ENCODE results near the gene ECSIT. TPM values are rescaled to one million over a fixed set of nuclear protein-coding genes. Genes with fewer than 3 reads are reported as not detected.

ECSIT gene
- total and polyA plus RNA-seq, 4 donors = 27.7 to 72.5 (median 33.9) TPM

DNA sequence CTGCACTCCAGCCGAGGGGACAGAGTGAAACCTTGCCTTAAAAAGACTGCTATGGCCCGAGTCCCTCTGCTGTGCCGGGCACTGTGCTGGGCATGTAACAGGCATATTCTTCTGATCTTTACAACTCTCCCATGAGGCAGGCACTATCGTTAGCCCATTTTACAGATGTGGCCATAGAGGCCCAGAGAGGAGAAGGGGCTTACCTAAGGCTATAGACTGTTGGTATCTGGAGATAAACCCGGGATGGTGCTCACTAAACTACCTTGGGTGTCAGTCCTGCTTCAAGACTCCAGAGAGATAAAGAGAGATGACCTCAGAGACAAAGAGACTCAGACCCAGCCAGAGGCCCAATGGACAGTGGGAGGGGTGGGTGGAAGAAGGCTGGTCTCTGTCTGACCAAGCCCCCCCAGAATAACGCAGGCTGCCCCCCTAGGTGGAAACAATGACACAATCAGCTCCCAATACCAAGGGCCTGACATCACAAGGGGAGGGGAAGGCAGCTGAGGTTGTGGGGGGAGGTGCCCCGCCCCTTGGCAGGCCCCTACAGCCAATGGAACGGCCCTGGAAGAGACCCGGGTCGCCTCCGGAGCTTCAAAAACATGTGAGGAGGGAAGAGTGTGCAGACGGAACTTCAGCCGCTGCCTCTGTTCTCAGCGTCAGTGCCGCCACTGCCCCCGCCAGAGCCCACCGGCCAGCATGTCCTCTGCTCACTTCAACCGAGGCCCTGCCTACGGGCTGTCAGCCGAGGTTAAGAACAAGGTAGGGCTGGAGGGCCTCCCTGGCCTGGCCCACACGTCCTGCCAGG is 9.5 kb upstream of the ECSIT start, which contains the start of gene CNN1:
TSS of gene CNN1 (plus strand) at position 620 of the 805 bp plus-strand sequence. CDS start at position 697, 77 bp downstream.
- Histone ChIP-seq H3K36me3 (ENCODE audit: control insufficient read depth in 1 of 2, insufficient read depth in 2 of 2, low read length in 1 of 2) (no peaks in the 10 kb centered on the region), H3K27me3 (ENCODE audit: control insufficient read depth in 1 of 2, insufficient read depth in 2 of 2, low read length in 1 of 2) (no peaks in the 10 kb centered on the region), H3K9me3 (ENCODE audit: control insufficient read depth, low read length) (no peaks in the 10 kb centered on the region), H3K27ac (ENCODE audit: low read depth in 1 of 2, low read length in 2 of 2) (peak within 1 kb of the TSS; percentile 93 to 98), H3K4me1 (ENCODE audit: control insufficient read depth in 1 of 2, insufficient read depth in 2 of 2, low read length in 2 of 2) (no peaks in the 10 kb centered on the region), H3K4me3 (ENCODE audit: low read length in 2 of 2) (peak within 1 kb of the TSS; percentile 83 to 89)
- intact Hi-C loops (cut with DNase I) = loop anchor here in 1 of 2 donors (5.0 kb wide), 1 partner anchor 1254 kb away; the partner anchor contains the start of gene JUNB
- 7% methylated on average over 21 of the region's 21 CpGs for WGBS, 2 donors
- DNase-seq (peak; percentile 90 to 95), ATAC-seq (ENCODE audit: low FRiP score) (peak; percentile 87)

DNA sequence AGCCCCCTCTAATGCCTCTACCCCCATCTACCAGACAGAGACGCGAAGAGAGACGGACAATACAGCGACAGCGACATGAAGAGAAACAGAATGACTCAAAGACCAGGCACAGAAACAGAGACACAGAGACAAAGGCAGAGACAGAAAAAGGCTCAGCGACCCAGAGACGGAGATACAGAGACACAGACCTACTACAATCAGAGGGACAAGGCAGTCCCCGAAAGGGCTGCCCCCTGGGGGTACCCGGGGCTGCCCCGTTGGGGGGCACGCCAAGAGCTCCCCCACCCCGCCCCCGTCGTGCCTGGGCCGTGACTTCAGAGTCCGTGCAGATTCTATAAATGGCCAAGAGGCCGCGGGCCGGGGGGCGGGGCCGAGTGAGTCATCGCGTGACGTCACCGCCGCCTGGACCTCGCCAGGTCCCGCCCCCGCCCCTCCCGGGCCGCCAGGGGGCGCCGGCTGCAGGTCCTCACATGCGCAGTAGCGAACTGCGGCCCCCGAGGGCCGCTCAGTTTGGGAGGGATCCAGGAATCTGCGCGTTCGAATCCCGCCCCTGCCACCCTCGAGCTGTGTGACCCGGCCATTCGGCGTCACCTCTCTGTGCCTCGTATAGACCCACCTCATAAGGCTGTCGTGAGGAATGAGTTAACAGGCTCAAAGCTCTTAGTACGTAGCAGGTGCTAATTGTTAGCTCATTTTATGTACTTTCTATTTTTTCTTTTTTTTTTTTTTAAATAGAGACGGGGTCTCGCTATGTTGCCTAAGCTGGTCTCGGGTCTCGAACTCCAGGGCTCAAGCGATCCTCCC is 7.1 kb upstream of the ECSIT start:
- Histone ChIP-seq H3K4me1 (ENCODE audit: control insufficient read depth in 1 of 2, insufficient read depth in 2 of 2, low read length in 2 of 2) (no peaks in the 10 kb centered on the region), H3K27ac (ENCODE audit: low read depth in 1 of 2, low read length in 2 of 2) (peak overlapping the region; percentile 96 to 97), H3K27me3 (ENCODE audit: control insufficient read depth in 1 of 2, insufficient read depth in 2 of 2, low read length in 1 of 2) (no peaks in the 10 kb centered on the region), H3K9me3 (ENCODE audit: control insufficient read depth, low read length) (no peaks in the 10 kb centered on the region), H3K4me3 (ENCODE audit: low read length in 2 of 2) (peak overlapping the region in 1 of 2 donors; percentile 9), H3K36me3 (ENCODE audit: control insufficient read depth in 1 of 2, insufficient read depth in 2 of 2, low read length in 1 of 2) (no peaks in the 10 kb centered on the region)
- 7 to 8% methylated on average over 51 to 54 of the region's 54 CpGs for WGBS, 2 donors
- intact Hi-C loops (cut with DNase I) = loop anchor here in 1 of 2 donors (5.0 kb wide), 1 partner anchor 1256 kb away; the partner anchor contains the start of gene JUNB
- peak; percentile 93 to 97 for DNase-seq
- peak; percentile 89 for ATAC-seq (ENCODE audit: low FRiP score)

DNA sequence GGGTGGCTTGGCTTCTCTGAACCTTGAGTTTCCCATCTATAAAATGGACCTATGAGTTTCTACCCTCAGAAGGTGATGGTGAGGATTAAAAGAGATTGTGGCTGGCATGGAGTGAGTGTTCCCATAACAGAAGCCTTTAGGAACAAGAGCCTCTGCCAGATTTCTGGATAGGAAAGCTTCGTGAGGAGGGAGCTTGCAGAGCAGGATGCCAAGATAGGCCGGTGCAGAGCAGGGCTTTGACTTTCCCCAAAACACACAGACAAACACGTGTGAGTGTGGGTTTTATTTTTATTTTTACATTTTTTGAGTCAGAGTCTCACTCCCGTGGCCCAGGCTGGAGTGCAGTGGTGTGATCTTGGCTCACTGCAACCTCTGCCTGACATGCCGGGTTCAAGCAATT is 6.0 kb upstream of the ECSIT start:
- 3 to 6% methylated on average over 5 of the region's 5 CpGs for whole genome bisulfite sequencing, 2 donors
- no peaks in the 10 kb centered on the region for H3K36me3 ChIP-seq (ENCODE audit: control insufficient read depth in 1 of 2, insufficient read depth in 2 of 2, low read length in 1 of 2)
- intact Hi-C loops (cut with DNase I) = loop anchor here in 1 of 2 donors (5.0 kb wide), 1 partner anchor 1257 kb away; the partner anchor contains the start of gene JUNB
- peak overlapping the region; percentile 96 to 97 for H3K27ac ChIP-seq (ENCODE audit: low read depth in 1 of 2, low read length in 2 of 2)
- H3K4me1 ChIP-seq (ENCODE audit: control insufficient read depth in 1 of 2, insufficient read depth in 2 of 2, low read length in 2 of 2) = no peaks in the 10 kb centered on the region
- DNase-seq = no peak
- H3K9me3 ChIP-seq (ENCODE audit: control insufficient read depth, low read length) = no peaks in the 10 kb centered on the region
- H3K4me3 ChIP-seq (ENCODE audit: low read length in 2 of 2) = no peak overlapping the region
- H3K27me3 ChIP-seq (ENCODE audit: control insufficient read depth in 1 of 2, insufficient read depth in 2 of 2, low read length in 1 of 2) = no peaks in the 10 kb centered on the region
- ATAC-seq (ENCODE audit: low FRiP score) = no peak

DNA sequence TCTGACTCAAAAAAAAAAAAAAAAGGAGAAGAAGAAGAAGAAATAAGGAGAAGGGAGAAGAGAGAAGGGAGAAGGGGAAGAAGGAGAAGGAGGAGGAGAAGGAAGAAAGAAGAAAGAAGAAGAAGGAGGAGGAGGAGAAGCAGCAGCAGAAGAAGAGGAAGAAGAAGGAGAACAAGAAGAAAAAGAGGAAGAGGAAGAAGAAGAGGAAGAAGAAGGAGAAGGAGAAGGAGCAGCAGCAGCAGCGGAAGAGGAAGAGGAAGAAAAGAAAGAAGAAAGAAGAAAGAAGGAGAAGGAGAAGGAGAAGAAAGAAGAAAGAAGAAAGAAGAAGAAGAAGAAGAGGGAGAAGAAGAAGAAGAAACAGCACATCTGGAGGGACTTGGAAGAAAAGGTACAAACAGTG is 5.6 kb upstream of the ECSIT start:
- intact Hi-C loops (cut with DNase I) = no loop called here
- 88 to 93% methylated on average over 1 of the region's 1 CpG for WGBS, 2 donors
- H3K4me3 ChIP-seq (ENCODE audit: low read length in 2 of 2) = no peak overlapping the region
- DNase-seq (no peak), ATAC-seq (ENCODE audit: low FRiP score) (no peak)
- H3K36me3 ChIP-seq (ENCODE audit: control insufficient read depth in 1 of 2, insufficient read depth in 2 of 2, low read length in 1 of 2) = no peaks in the 10 kb centered on the region
- H3K4me1 ChIP-seq (ENCODE audit: control insufficient read depth in 1 of 2, insufficient read depth in 2 of 2, low read length in 2 of 2) = no peaks in the 10 kb centered on the region
- H3K27ac ChIP-seq (ENCODE audit: low read depth in 1 of 2, low read length in 2 of 2) = peak overlapping the region in 1 of 2 donors; percentile 97
- no peaks in the 10 kb centered on the region for H3K27me3 ChIP-seq (ENCODE audit: control insufficient read depth in 1 of 2, insufficient read depth in 2 of 2, low read length in 1 of 2)
- H3K9me3 ChIP-seq (ENCODE audit: control insufficient read depth, low read length) = no peaks in the 10 kb centered on the region

DNA sequence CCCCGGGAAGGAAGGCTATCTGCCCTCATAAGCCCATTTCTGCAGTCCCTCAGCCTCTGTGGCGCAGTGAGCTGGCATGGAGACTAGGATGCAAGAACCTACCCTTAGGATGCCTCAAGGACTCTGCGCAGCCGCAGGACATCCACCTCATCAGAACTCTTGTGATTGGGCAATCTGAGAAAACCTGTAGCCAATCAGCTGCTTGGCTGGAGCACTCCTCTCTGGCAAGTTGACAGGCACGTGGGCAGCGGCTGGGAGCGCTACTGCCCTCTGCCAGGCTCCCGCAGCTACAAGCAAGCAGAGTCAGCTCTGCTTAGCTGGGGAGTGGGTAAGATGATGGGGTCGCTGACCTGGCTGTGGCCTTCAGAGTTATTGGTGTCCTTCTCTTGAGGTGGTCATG is 1.5 kb upstream of the ECSIT start:
- 17 to 22% methylated on average over 9 of the region's 9 CpGs for WGBS, 2 donors
- ATAC-seq (ENCODE audit: low FRiP score) (peak; percentile 54), DNase-seq (peak; percentile 78 to 90)
- Histone ChIP-seq H3K9me3 (ENCODE audit: control insufficient read depth, low read length) (no peaks in the 10 kb centered on the region), H3K36me3 (ENCODE audit: control insufficient read depth in 1 of 2, insufficient read depth in 2 of 2, low read length in 1 of 2) (no peaks in the 10 kb centered on the region), H3K27me3 (ENCODE audit: control insufficient read depth in 1 of 2, insufficient read depth in 2 of 2, low read length in 1 of 2) (no peaks in the 10 kb centered on the region), H3K4me3 (ENCODE audit: low read length in 2 of 2) (no peak overlapping the region), H3K4me1 (ENCODE audit: control insufficient read depth in 1 of 2, insufficient read depth in 2 of 2, low read length in 2 of 2) (no peaks in the 10 kb centered on the region), H3K27ac (ENCODE audit: low read depth in 1 of 2, low read length in 2 of 2) (peak overlapping the region in 1 of 2 donors; percentile 41)
- intact Hi-C loops (cut with DNase I) = no loop called here

DNA sequence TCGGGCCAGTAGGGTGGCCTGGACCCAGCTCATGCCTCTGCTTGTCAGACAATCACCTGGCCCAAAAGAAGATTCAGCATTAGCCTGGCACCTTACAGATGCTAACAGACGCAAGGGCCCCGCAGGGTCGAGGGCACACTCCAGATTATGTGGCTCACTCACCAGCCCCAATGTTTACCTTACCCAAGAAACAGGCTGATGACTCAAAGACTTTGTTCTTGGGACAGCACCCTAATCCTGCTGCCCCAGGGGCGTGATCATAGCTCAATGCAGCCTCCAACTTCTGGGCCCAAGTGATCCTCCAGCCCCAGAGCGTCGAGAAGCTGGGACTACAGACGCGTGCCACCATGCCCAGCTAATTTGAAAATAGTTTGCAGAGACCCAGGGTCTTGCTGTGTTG is 9.8 kb downstream of the ECSIT start:
- Histone ChIP-seq H3K36me3 (ENCODE audit: control insufficient read depth in 1 of 2, insufficient read depth in 2 of 2, low read length in 1 of 2) (no peaks in the 10 kb centered on the region), H3K4me3 (ENCODE audit: low read length in 2 of 2) (no peak overlapping the region), H3K4me1 (ENCODE audit: control insufficient read depth in 1 of 2, insufficient read depth in 2 of 2, low read length in 2 of 2) (no peaks in the 10 kb centered on the region), H3K9me3 (ENCODE audit: control insufficient read depth, low read length) (no peaks in the 10 kb centered on the region), H3K27ac (ENCODE audit: low read depth in 1 of 2, low read length in 2 of 2) (no peak overlapping the region), H3K27me3 (ENCODE audit: control insufficient read depth in 1 of 2, insufficient read depth in 2 of 2, low read length in 1 of 2) (no peaks in the 10 kb centered on the region)
- ATAC-seq (ENCODE audit: low FRiP score) (no peak), DNase-seq (no peak)
- WGBS, 2 donors = 93 to 95% methylated on average over 9 of the region's 9 CpGs
- intact Hi-C loops (cut with DNase I) = no loop called here

GRCh38 chr19:11513946-11514345 is 15.0 kb downstream of the ECSIT start:
- H3K4me1 ChIP-seq (ENCODE audit: control insufficient read depth in 1 of 2, insufficient read depth in 2 of 2, low read length in 2 of 2) = no peaks in the 10 kb centered on the region
- intact Hi-C loops (cut with DNase I) = no loop called here
- DNase-seq (no peak), ATAC-seq (ENCODE audit: low FRiP score) (no peak)
- no peaks in the 10 kb centered on the region for H3K27me3 ChIP-seq (ENCODE audit: control insufficient read depth in 1 of 2, insufficient read depth in 2 of 2, low read length in 1 of 2)
- H3K27ac ChIP-seq (ENCODE audit: low read depth in 1 of 2, low read length in 2 of 2) = no peak overlapping the region
- H3K4me3 ChIP-seq (ENCODE audit: low read length in 2 of 2) = no peak overlapping the region
- H3K9me3 ChIP-seq (ENCODE audit: control insufficient read depth, low read length) = no peaks in the 10 kb centered on the region
- 94 to 96% methylated on average over 20 of the region's 20 CpGs for WGBS, 2 donors
- H3K36me3 ChIP-seq (ENCODE audit: control insufficient read depth in 1 of 2, insufficient read depth in 2 of 2, low read length in 1 of 2) = peaks cover 0 to 5% of the 10 kb centered on the region in 2 donors

GRCh38 chr19:11510444-11510843 is 18.5 kb downstream of the ECSIT start:
- DNase-seq (no peak), ATAC-seq (ENCODE audit: low FRiP score) (no peak)
- Histone ChIP-seq H3K27ac (ENCODE audit: low read depth in 1 of 2, low read length in 2 of 2) (no peak overlapping the region), H3K27me3 (ENCODE audit: control insufficient read depth in 1 of 2, insufficient read depth in 2 of 2, low read length in 1 of 2) (no peaks in the 10 kb centered on the region), H3K9me3 (ENCODE audit: control insufficient read depth, low read length) (no peaks in the 10 kb centered on the region), H3K4me1 (ENCODE audit: control insufficient read depth in 1 of 2, insufficient read depth in 2 of 2, low read length in 2 of 2) (no peaks in the 10 kb centered on the region), H3K4me3 (ENCODE audit: low read length in 2 of 2) (no peak overlapping the region), H3K36me3 (ENCODE audit: control insufficient read depth in 1 of 2, insufficient read depth in 2 of 2, low read length in 1 of 2) (peaks cover 0 to 5% of the 10 kb centered on the region in 2 donors)
- 92 to 94% methylated on average over 8 of the region's 8 CpGs for WGBS, 2 donors
- intact Hi-C loops (cut with DNase I) = no loop called here

All from aorta (tissue), 5 donors.